GM21717 (cell line): ENCODE data around the gene CNTN1.

Experiments used
- ATAC-seq: cut with Tn5 transposase; IDR thresholded peaks from one replicate; pipeline ENCODE4 v1.9.1; 2021; ENCODE audit warnings: mild to moderate bottlenecking, moderate library complexity; ENCODE audit not compliant: unreplicated experiment

CNTN1 gene

DNA sequence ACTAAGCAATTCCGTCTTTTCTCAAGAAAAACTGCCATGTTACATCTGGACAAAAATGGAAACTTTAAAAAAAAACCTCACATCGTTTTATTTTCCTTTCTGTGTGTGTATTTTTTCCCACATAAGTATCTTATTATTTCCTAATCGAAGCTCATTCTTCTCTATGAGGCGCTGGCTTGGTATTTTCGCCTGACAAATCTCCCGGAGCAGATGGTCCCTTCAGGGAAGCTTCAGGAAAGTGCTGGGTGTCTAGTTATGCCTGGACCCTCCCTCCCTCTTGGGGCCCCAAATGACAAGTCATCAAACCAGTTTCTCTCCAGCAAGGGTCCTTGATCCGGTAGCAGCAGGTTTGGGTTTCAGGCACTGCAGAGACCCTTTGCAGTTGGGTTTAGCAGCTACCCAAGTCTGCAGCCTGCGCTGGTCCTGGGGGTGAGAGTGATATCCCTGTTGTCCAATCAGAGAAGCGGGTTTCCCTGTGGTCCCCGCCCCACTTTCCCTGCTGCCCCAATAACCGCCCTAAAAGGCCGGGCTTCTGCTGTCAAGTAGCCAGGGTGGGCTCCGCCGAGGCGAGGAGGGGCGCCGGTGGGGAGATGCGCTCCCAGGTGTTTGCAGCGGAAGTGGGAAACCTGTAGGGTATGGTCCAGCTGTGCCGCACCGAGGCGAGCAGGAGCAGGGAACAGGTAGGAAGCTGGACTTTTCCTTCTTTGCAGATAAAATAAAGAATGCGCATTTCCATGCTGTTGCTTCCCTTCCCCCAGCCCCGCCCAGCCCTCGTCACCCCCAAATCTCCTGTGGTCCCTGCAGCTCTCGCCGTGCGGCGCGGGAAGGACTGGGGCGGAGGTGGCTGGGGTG lies at the start of gene CNTN1:
Gene CNTN1, plus strand, starts transcription at position 527 of the 852 bp plus-strand sequence.
- ATAC-seq, result peak; percentile 58

DNA sequence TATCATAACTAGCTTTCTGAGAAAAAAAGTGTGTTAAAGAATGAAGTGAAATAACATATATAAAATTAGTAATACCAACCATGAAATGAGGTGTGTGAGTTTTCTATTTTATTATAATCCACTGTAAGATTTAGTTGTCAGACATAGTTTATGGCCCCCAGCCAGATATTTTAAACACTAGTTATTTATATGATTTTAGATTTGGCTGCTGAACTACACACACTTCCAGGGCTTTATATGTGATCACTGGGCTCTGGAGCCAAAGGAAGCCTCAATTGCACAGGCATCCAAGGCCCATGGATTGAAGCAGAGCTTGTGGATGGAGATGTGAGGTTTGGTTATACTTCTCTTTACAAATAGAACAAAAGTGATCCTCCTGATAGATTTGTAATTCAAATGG lies 48.7 kb upstream of the CNTN1 start:
- ATAC-seq, result no peak

DNA sequence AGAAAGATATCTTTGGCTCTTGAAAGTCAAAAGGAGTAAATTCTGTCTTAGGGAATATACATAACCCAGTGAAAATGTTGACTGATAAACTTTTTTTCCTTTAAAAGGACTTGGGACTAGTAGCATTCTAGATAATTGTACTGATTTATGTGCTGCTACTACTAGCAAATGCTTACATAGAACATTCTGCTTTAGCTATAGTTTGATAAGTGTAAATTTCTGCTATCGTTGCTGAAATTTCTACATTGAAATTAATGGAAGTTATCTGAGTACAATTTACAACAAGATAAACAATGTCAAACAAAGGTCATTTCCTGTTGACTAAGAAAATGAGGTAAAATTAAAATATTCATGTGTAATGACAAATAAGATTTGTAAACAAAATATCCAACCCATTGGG lies 48.3 kb upstream of the CNTN1 start:
- no peak for ATAC-seq

DNA sequence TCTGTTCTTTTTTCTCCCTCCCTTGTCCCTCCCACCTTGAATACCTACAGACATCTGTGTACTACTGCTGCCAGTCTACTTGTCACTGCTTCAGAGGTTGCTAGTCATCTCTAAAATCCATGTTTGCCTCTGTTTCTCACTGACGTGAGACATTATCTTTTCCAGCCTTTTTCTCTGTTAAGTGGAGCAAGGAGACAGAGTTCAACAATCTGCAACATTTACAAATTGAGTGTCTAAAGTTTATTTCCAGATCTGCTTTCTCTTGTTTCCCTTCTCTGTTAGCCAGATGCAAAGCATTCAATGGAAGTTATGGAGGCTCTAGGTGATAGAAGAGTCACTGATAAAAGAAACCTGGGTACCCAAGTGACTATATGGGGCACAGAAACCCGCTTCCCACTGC lies 47.5 kb upstream of the CNTN1 start:
- ATAC-seq, result no peak

DNA sequence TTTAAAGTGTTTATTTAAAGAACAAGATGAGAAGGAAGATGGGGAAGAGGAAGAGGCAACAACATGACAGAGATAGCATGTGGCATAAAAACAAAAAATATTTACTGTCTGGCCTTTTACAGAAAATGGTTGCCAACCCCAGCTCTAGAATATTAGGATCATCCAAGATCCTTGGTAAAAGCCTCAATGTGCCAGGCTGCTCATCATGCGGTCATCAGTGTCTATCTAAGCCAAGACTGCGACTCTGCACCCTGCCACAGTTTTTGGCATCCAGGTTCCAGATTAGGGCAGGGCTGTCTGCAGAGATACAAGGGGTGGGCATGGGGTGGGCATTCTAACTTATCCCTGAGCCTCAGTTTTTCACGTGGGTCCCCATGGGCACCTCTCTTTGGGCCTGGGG lies 46.9 kb upstream of the CNTN1 start:
- ATAC-seq, result no peak

DNA sequence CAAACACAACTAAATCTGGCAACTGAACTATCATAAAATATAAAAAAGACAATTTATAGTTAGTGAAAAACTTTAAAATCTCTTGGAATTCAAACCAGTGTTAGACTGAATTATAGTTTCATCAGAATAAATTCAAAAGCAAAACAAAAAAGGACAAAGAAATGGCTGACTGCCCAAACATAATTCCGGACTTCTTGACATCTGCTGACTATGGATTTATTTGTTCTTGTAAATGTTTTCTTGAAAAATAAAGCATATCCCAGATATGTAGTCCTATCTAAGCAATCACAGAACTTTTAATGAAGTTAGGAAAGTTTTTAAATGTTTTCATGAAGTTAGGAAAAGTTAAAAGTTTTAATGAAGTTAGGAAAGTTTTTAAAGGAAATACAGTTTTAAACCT lies 45.8 kb upstream of the CNTN1 start:
- ATAC-seq, result no peak

DNA sequence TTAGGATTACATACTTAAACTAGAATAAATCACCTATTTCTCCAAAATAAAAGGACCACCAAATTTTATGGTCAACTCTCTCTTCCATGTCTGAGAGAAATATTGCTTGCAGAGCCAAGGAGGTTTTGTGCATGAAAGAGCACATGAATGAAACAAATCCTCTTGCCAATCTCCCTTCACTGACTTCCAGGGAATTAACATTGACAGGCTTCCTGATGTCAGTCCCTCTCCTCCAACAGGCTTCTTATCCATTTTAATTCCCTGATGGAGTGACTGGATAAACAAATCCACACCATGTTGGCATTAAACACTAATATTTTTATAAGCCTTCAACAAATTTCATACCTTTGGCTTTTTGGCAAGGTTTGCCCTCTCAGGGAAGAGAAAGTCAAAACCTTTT lies 45.3 kb upstream of the CNTN1 start:
- ATAC-seq, result no peak

DNA sequence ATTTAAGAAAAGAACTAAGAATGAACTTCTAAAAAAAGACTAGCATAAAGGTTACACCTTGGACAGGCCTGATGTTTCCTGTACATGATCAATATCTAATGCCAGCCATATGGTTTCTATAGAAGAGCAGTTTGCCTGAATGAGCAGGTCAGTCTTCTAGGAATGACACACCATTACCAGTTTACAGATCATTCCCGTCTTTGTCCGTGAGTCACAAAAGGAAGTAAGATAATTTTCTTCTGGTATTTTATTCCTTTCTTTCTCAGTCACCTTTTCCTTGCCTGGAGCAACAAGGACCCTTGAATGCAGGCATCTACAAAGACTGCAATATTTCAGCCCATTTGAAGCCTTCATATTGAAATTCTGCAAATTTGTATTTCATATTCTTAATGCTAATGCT lies 44.6 kb upstream of the CNTN1 start:
- no peak for ATAC-seq

DNA sequence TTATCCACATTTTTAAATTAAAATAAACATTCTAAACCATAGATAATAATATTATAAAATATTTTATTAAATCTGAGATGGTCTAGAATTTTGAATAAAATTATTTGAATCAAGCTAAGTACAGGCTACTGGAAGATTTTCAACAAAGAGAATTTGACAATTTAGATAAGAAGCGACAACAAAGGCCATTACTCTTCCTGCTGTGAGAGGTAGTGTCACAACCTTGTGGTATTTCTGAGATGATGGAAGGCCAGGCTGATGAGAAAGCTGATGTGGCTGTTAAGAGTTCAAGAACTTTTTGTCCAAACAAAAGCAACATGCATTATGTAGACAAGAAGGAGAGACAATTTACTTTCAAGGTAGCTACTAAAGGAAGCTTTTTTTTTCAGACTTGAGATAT lies 43.7 kb upstream of the CNTN1 start:
- no peak for ATAC-seq

DNA sequence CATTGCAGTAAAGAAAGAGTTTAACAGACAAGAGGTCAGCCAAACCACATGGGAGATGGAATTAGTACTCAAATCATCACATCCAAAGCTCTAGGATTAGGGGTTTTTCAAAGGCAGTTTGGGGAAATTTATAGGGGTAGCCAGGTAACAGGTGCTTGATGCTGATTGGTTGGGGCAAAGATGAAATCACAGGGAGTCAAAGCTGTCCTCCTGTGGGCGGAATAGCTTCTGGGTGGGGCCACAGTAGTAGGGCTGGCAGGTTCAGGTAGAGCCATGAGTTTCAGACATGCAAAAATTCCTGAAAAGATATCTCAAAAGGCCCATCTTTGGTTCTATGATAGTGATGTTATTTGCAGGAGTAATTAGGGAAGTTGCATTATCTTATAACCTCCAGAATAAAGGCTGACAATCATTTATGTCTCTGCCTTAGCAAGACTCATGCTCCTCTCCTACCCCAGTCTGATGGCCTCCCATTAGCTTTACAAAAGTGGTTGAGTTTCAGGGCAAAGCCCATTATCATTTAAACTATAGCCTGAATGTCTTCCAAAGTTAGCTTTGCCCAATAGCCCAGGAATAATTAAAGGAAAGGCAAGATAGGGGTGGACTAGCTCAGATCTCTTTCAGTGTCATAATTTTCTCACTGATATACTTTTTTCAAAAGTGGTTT lies 42.1 kb upstream of the CNTN1 start:
- no peak for ATAC-seq

DNA sequence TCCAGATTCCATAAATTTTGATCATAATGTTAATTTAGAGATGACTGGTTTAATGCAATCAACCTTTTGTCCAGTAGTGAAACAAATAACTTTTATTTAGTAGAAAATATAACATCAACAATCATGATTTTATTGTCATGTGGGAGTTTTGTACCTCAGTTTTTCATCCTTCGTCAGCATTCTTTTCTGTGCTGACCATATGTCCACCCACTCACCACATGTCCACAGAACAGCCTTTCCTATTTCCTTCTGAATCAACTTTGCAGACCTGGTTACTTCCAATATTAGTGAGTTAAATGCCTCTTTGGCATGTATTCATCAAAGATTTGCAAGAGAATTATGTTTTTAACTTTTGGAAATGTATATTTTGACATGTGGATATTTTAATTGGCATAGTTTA lies 36.8 kb upstream of the CNTN1 start:
- ATAC-seq, result no peak

DNA sequence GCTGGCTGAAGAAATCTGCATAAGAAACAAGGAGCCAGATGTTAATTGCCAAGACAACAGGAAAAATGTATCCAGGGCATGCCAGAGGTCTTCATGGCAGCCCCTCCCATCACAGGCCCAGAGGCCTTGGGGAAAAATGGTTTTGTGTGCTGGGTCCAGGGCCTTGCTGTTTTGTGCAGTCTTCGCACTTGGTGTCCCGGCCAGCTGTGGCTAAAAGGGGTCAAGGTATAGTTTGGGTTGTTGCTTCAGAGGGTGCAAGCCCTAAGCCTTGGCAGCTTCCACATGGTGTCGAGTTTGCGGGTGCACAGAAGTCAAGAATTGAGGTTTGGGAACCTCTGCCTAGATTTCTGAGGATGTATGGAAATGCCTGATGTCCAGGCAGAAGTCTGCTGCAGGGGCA lies 29.9 kb upstream of the CNTN1 start:
- no peak for ATAC-seq

DNA sequence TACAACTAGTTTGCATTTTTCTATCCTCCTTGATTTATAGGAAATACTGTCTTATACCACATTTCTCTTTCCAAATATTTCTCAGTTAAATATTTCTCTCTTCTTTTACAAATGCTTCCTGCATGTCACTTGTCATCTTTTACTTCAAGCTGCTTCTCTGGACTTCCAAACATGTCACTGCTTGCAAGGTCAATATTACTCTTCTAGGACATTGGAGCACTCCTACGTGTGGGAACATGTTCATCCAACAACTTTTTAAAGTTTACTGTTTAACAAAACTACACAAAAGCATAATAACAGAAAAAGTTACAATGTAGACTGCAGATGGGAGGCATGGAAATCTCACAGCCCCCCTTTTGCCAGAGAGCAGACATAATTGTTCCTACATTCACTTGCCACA lies 28.5 kb upstream of the CNTN1 start:
- no peak for ATAC-seq

DNA sequence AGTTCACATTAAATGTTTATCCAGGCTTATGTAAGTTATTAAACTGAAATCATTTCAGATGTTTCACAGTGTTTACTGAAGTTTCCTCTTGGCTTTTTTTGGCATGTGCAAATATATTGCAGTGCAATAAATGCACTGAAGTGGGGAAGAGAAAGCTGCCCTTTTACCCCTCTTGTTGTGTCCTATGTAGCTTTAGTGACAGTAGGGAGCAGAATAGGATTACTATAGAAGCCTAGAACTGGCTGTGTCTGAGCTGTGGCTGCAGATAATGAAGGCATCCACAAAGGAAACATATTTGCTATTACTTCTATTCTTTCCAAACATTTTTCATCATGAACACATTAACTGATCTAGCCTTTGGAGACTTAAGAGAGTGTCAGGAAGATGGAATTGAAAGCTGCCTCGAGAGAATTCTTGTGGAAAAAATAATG lies 24.1 kb upstream of the CNTN1 start:
- no peak for ATAC-seq

DNA sequence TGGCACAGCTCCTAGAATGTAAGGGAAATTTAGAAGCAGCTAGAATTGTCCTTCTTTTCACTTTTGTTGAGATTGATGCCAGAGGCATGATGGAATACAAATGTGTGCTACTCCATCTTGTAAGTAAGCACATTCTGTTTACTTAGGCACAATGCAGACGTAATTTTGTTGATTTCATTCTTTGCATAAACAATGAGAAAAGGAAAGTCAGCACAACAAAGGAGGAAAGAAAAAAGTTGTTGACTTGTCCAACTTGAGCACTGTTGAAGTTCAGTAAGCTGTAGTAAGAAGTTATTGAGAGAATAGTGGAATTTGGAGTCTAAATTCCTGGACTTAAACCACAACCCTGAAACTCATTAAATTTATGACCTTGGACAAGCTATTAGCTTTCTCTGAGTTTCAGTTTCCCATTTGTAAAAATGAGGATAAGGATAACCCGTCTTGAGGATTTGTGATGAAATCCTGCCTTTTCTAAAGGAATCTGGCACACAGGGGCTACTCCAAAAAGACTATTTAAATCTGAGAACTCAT lies 19.4 kb upstream of the CNTN1 start:
- no peak for ATAC-seq

DNA sequence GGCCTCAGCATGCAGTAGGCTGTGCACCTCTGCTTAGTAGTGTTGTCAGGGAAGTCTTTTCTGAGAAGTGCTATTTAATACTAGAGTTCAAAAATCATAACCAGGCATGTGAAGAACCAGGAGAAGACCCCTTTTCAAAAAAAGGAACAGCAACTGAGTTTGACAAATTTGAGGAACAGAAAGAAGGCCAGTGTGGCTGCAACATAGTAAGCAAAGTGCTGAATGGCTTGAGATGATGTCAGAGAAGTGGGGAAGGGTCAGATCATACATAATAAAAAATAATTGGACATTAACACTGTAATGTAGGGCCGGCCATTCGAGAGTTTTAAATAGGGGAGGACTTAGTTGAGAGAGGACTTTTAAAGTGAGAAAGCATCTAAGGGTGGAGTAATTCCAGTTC lies 11.1 kb upstream of the CNTN1 start:
- no peak for ATAC-seq

DNA sequence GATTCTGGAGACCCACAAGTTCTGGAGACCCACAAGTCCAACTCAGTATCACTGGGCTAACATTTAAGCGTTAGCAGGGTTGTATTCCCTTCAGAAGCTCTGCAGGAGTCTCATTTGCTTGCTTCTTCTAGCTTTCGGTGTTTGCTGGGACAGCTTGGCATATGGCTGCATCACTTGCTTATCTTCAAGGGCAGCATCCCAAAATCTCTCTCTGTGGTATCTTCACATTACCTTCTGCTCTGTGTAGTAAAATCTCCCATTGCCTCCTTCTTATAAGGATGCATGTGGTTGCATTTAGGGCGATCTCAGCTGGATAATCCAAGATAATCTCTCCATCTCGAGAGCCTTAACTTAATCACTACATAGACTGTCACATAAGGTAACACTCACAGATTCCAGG lies 7.3 kb upstream of the CNTN1 start:
- ATAC-seq, result no peak

DNA sequence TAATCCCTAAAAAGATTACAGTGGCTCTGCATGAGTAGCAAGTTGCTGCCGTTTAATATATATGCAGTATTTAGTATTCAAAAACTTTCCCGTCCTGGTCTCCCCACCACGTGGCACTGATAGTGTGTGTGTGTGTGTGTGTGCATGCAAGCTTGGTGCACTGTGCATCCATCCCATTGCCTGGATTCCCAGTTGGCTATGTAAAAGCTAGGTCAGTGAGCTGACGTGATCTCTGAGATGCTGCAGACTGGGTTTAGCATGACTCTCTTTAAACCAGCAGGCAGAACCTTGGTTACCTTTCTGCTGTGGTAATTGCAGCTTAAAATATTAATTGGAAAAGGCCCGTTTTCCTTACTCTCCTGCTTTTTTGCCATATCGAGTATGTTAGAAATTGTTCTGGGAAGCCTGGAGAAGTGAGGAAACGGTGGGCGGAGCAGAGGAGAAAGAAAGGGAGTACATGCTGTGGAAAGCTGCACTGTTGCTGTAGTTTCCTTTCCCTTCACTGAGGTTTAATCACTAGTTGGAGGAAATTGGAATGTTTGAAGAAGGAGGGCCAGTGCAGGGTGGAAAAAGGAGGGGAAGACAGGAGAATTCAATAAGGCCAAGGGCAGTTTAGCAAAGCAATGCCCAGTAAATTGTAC lies 4.0 kb upstream of the CNTN1 start:
- no peak for ATAC-seq

DNA sequence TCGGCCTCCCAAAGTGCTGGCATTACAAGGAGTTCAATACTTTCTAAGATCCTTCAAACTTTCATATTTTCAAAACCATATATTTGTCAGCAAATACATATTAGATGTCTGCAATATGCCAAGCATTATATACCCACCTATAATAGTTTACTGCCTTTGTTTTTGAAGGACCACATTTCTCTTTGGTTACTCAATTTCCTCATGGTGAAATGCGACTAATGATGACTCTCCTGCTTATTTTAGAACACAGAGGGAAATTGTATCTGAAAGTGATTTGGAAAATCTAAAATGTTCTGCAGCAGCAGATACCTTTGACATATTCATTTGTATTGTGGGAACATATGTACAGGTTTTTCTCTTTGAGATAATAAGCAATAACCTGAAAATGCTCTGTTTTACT lies 2.7 kb upstream of the CNTN1 start:
- no peak for ATAC-seq

DNA sequence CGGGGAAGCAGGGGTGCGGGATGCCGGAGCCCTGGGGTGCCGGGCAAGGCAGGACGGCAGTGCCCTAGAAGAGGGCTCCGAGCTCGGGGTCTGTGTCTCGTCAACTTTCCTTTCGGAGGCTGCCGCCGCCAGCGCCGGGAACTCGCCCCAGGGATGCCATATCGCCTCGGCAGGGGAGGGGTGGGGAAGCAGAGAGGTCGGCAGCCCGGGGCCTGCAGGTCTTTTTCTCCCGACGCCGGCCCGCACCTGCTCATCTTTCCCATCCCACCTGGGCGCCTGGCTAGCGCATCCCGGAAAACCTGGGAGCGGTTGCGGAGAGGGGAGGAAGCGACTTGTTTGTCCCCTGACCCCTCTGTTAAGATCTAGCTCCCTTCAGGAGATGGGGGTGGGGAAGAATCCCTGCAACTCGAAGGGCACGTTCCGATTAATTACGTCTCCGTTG lies 547 bp downstream of the CNTN1 start:
- no peak for ATAC-seq

DNA sequence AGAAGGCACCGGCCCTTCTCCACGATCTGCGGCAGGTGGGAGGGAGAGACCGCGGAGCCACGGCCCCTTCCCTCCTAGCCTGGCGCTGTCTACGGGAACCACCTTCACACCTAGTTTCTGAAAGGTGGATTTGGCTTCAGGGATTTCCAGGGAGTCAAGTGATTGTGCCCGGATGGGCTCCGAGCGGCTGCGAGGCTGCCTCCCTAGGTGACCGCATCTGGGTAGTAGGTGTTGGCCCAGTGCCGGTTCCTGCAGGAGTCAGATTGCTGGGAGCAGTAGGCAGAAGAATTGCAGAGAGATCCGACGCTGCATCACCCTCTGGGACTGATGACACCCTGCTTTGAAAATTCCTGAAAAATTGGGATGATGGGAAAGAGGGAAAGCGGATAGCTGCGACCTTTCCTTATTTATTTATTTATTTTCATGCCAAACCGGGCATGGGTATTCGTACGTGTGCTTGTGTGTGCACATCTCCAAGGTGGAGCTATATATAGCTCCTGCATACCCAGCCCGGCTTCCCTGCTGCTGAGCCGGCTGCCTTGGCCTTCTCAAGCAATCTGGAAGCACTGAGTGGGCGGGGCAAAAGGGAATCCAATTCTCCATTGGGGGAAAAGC lies 1.1 kb downstream of the CNTN1 start:
- ATAC-seq, result no peak
